D721Med (cell line): ENCODE data around the gene PLCG2.

Experiments
- DNase-seq: peaks from one replicate; pipeline ENCODE4 v3.0.0; 2011; ENCODE audit warnings: low spot score; ENCODE audit not compliant: insufficient read length
- FAIRE-seq: peaks from 2 replicates; lab custom pipeline; 2011; peaks lifted over from hg19 to GRCh38; lab: Jason Lieb, UNC
- CTCF ChIP-seq: IDR thresholded peaks from 2 replicates; pipeline ENCODE4 v1.5.1; 2012; ENCODE audit warnings: mild to moderate bottlenecking, control low read depth; ENCODE audit not compliant: insufficient read depth; ENCODE audit errors: missing control alignments

The PLCG2 gene

DNA sequence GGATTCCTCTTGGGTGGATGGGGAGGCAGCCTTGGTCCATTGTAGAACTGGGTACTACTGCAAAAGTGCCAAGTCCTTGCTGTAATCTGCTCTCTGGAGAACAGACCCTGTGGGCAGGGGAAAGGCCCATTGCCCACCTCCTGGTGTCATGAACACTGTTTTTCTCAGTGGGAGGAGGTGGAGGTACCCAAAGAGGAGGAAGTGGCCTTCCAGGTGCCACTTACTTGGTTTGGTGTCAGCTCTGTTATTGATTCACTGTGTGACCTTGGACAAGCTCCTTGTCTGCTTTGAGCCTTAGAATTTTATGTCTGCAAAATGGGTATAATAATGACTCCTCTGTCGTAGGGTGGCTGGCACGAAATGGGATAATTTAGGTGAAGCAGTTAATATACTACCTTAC, 55.8 kb downstream of the PLCG2 start:
- no peak for TF ChIP-seq CTCF
- DNase-seq (no peak), FAIRE-seq (no peak)

GRCh38 chr16:81836279-81837054, 57.4 kb downstream of the PLCG2 start:
- DNase-seq = no peak
- TF ChIP-seq CTCF = no peak
- FAIRE-seq = no peak

GRCh38 chr16:81837312-81837751, 58.2 kb downstream of the PLCG2 start:
- no peak for TF ChIP-seq CTCF
- DNase-seq (no peak), FAIRE-seq (no peak)

DNA sequence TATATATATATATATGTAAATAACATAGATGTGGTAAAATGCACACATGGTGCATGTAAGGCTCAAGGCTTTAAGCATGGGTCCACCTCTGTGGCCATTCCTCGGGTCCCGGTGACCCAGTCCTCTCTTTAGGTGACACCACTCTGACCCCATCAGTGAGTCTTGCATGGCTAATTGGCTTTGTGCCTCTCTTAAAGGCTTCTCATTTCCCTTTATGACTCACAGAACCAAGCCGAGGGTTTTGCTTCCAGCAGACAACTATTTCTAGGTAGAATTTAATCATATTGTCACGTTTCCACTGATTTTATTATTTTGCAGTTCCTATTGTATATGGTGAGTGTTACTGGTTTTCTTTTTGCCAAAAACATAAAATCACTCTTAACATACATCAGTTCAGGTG, 59.7 kb downstream of the PLCG2 start:
- FAIRE-seq (no peak), DNase-seq (no peak)
- TF ChIP-seq CTCF = no peak

- no peak for DNase-seq
- no peak for FAIRE-seq
- TF ChIP-seq CTCF = no peak
Observed at GRCh38 chr16:81841722-81842121, 62.6 kb downstream of the PLCG2 start.

DNA sequence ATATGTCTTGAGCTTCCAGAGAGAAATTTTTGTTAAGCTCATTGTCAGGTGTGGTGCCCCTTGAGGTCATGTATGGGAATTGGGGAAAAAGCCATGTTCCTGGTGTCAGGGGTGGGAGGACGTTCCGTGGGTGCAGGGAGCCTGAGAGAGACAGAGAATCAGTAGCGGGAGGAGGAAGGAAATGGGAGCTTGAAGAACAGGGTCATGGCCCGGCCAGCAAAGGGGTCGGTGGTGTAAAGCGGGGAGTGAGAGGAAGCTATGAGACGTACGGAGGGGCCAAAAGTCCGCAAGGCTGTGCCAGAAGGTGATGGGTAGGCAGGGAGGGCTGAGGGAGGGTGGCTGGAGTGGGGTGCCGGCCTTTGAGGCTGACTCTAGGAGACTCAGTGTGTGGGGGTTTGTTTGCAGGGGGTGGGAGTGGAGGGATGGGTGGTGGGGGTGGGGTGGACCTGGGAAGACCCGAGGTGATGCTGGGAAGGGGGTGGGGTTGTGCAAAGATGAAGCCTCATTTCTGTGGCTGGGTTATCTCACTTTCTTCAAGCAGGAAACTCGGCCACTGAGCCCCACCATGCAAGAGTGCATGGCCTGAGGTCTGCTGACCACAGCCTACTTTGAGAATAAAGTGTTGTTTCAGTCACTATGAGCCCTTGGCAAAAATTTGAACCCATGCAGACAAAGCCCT, 63.6 kb downstream of the PLCG2 start:
- no peak for DNase-seq
- no peak for TF ChIP-seq CTCF
- FAIRE-seq = no peak

DNA sequence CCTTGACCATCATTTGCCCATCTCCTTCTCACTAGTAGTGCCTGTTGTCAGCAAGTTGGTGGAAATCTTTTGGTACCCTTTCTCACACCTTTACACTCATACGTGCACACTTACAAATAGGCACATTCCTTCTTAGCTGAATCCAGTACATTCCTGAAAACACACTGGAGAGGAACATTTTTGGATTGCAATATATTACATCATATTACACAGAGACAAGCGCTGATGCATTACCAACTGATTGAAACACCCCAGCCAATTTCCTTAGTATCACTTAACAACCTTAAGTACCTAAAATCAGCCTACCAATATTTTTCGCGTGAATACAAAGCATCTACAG, 64.1 kb downstream of the PLCG2 start:
- no peak for DNase-seq
- no peak for TF ChIP-seq CTCF
- FAIRE-seq = no peak
